Measurements from ENCODE around the gene MEIS2.

Gene MEIS2

GRCh38 chr15:36894075-36894474 lies 206.3 kb downstream of the MEIS2 start:
- DNase-seq (ENCODE audit: low spot score) = no peak

DNA sequence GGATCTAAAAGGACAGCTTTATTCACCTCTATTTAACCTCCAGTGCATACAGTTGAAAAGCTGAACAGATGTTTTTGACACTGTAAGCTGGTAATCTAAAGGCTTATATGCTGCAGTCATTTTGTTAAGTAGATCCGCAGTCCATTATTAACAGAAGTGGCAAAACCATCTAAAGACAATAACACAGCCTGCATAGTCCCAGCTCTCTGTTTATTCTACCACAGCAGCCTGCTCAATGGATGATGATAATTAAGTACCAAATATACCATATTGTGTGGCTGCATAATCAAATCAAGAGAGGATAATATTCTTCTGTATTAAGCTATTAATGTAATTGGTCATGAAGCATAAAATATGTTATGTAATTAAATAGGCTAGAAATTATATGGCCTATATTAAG lies 207.1 kb downstream of the MEIS2 start:
- DNase-seq (ENCODE audit: low spot score) = no peak

DNA sequence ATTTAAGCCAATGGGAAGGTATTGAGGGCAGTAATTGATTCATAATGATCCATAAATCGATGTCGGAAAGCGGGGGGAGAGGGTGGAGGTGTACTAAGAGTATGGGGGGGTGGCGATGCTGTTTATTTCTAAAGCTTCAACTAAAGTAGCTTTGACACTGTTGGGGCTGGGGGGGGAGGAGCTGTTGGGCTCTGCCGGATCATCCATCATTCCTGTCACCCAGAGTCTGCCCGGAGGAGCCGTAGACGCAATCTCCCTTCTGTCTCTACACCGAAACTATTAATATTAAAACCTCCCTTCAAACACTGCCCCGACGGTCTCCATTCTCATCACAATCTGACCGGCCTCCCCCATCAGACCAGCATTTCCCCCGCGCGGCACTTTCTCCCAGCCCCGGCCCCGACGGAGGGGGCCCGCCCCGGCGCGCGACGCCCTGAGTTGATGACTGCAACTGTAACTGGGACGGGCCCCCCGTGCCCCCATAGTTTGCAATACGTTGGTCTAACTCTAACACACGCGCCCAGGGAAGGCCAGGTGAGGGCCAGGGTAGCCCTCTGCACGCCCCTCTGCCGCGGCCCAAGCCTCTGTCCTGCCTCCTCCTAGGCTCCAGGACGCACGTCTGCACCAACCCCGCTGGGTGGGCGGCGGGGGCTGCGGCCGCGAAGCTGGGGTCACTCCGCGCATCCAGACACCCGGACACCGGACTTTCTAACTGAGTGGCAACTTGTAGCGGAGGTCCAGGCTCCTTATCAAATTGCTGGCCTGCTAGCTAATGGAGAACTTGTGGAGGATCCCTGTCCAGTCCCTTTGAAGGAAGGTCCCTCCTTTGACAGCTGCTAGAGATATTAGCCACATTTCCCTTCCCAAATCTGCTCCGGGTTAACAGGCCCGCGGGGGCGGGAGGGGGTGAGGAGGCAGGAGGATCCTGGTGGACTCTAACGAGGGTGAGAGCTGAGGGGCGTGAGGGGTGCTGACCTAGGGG lies 212.0 kb downstream of the MEIS2 start:
- DNase-seq (ENCODE audit: low spot score) = no peak

DNA sequence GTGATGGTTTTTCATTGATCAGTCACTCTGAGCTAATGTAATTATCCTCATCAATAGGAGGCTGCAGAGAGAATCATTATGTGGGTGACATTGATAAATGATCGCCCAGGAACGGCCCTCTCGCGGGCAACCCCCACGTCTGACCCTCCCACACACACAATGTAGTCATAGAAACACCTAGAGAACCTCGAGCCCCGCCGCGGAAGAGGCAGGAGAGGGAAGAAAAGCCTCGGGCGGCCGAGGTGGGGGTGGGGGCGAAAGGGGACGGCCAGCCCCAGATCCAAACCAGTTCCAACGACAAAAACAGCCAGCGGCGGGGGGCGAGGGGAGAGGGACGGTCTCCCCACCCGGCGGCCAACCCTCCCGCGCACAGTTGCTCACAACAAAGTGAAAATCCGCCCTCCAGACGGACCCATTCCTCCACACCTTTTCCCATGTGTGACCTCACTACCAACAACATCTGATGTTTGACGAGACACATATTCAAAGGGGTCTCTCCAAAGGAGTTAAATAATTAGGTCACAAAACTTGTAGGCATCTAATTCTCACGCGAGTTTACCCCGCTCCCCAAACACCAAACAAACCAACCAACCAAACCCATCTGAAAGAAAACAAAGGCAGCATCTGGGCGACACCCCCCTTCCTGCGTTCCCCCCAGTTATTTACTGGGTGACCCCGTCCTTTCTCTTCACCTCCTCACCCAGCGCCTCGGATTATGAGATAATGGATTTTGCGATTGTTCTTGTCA lies 213.0 kb downstream of the MEIS2 start:
- no peak for DNase-seq (ENCODE audit: low spot score)

DNA sequence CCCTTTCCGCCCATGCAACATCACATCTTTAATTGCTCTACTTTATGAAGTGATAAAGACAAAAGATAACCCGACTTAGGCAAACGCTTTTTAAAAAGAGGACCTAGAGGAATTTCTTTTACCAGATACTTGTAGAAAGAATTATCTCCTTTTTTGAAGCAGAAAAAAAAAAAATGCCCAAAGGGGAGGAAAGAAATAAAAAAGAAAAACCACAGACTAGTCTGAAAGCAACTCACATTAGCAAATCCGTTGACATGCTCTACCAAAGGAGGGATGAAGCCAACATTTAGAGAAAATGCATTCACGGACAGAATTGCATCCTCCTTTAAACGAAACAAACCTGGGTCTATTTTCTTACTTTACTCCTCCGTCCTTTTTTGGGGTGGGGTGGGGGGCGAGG lies 213.6 kb downstream of the MEIS2 start:
- no peak for DNase-seq (ENCODE audit: low spot score)

DNA sequence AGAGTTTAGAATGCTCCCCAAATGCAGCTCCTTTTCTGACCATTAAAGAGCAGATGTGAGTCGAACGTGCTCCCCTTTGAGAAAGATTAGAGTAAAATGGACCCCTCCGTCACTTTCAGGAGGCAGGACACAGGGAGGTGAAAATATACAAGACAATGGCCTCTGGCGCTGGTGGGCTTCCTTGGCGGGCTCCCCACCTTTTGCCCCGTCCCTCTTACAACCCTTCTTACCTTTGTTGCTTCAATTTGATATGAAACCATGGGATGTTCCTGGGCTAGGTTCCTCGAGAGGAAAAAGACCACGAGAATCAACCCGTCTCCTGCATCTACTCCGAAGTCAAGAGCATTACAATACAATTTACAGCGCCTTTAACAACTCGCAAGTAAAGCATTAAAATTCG lies 214.2 kb downstream of the MEIS2 start:
- no peak for DNase-seq (ENCODE audit: low spot score)

DNA sequence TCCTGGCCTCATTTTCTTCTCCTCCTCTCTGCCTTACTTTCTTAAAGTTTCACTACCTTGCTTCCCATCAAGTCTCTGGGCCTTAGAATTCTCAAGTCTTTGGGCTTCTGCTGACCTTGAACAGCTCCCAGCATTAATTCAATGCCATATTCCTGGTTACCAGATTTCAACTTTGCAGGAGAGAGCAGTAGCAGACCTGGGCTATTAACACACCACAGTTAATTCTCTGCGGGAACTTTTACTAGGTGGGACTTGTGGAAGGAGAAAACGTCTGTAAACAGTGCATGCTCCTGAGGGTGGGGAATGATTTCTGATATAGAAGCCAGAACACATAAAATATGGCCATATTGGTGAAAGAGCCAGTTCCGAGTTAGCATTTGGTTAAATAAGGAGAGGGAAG lies 214.6 kb downstream of the MEIS2 start:
- no peak for DNase-seq (ENCODE audit: low spot score)

GRCh38 chr15:36884936-36885635 lies 215.3 kb downstream of the MEIS2 start:
- DNase-seq (ENCODE audit: low spot score) = no peak

DNA sequence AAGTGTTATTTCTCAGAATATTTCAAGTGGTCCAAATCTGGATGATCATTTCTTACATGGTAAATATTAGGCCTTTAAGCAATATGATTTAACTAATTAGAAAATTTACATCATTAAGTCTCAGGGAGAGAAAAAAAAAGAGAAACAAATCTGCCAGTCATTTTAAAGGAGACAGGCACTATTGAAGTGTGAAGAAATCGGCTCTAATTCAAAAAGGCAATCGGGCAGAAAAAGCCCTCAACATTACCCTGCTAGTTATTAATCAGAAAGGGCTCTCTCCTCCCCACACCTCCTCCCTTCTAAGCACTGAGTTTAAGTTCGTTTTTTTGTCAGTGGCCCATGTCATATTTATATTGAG lies 215.9 kb downstream of the MEIS2 start:
- no peak for DNase-seq (ENCODE audit: low spot score)

DNA sequence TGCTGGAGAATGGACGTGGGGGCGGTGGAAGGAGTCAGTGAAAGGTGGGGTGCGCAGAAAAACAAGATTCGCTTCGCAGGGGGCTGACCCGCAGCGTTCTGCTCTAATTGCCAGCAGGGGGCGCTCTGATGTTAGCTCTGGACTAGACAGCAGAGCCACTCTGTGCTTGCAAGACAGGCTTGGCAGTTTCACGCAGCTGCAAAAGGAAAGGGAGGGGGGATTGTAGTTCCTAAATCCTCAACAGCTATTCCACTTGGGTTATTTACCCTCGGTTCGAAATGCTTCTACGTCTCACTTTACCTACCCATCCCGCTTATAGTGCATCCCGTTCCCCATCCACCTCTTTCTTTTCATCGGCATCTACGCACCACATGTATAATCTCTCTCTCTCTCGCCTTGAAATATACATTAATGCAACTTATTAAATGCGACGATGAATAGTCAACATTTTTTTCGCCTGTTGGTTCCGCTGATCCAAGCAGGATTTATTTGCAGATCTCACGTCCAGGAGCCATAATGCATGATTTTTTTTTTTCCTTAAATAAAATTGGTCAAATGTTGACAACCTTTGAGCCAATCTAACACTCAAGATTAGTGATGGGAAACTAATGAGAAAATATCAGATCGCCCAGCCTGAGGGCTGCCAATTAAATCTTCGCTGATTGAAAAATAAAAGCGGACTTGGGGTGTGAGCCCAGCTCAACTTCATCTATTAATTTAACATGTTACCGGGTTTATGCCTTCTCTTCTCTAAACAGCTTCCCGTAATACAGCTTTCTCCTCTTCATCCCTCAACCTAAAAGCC lies 216.4 kb downstream of the MEIS2 start:
- DNase-seq (ENCODE audit: low spot score) = peak; percentile 84

DNA sequence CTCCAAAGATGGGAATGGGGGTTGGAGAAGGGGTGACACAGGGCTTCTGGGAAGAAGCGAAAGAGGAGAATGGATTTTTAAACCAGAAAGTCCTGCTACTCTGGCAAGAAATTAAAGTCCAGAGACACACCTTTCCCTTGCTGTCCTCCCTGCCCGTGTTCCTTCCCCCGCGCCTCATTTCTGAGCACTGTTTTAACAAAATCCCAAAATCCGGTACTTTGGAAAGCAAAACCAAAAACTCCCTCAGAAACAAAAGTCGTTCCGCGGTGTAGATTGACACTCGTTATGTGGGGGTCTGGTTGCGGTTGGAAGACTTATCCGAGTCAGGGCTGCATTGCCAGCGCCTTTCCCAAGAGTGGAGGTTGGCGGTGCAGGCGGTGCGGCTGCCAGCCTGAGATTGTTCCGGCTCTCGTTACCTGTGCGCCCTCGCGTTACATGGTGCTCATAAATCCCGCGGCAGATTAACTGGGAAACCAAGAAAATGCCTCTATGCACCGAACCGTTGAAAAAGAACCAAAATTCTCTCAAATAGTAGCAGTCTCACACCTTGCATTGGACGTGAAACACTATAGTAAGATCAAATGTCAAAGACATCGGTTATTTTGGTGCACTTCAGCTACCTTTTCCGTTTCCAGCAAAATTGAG lies 217.7 kb downstream of the MEIS2 start:
- DNase-seq (ENCODE audit: low spot score) = peak; percentile 39

- DNase-seq (ENCODE audit: low spot score) = no peak
Observed at GRCh38 chr15:36882056-36882455, 218.3 kb downstream of the MEIS2 start.

DNA sequence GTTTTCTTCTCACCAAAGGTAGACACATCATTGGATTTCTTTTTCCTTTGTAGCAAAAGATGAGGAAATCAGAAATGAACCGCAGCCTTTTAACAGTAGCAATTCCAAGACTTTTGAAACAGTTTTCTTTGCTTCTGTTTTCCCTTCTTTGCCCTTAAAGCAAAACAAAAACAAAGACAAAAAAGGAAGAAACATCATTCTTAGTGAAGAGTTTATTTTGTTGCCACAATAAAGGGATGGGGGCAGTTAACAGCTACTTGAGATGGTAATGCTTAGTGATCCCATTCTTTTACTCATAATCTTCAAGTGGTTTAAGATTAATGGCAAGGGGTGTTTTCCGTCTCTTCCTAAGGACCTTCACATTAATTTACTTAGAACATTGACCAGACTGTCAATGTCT lies 218.8 kb downstream of the MEIS2 start:
- DNase-seq (ENCODE audit: low spot score) = no peak

- DNase-seq (ENCODE audit: low spot score) = no peak
Observed at GRCh38 chr15:36880913-36881460, 219.4 kb downstream of the MEIS2 start.

DNA sequence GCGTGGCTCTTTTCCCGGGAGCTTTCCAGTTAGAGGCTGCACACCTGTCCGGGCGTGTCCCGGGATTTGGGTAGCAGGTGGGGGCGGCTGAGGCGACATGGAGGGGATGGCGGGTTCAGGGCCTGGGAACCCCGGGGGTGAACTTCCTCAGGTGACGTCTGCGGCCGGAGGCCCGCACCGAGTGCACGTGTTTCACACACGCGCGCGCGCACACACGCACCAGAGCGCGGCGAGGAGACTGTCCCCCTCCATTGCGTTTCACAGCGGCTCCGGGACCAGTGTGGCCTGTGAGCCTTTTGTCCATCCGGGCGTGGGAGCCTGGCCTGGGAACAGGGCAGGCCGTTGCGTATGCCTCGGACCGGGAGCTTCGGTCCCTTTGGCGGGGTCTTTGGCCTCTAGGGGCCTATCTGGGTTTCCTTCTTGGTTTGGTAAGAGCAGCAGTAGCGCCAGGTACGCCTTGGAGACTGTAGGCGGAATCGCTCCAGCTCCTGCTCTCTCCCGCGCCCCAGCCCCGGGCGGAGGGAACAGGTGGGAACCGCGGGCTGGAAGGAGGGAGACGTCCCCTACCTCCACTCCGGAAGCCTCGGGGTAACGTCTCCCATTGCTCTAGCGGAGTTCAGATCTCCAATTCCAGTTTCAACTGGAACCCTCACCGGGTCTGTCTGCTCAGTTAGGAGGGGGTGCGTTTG lies 220.0 kb downstream of the MEIS2 start:
- no peak for DNase-seq (ENCODE audit: low spot score)

DNA sequence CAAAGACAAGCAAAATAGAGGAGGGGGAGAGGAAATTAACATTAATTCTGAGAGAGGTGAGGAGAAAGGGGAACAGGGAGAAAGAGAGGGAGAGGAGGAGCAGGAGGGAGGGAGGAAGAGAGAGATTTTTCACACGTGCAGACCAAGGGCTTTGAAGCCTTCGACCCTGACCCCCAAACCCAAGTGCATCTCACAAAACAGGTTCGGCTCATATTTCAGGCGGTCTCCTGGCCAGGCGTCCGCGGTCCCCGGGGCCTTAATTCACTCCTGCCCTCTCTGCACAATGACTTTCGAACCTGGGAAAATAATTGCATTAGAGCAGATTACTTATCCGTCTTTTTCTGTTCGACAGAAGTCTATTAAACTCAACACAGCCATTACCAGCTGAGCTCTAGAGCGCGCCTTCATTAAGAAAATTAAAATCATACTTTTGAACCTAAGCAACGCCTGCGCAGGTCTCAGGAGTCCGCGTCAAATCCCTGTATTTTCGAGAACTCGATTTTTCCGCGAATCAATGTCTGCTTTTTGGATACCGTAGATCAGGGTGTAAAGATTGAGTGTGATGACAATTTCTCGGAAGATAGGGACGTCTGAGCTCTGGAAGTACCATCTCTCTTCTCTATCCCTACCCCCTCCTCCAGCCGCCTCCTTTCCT lies 220.7 kb downstream of the MEIS2 start:
- DNase-seq (ENCODE audit: low spot score) = no peak

DNA sequence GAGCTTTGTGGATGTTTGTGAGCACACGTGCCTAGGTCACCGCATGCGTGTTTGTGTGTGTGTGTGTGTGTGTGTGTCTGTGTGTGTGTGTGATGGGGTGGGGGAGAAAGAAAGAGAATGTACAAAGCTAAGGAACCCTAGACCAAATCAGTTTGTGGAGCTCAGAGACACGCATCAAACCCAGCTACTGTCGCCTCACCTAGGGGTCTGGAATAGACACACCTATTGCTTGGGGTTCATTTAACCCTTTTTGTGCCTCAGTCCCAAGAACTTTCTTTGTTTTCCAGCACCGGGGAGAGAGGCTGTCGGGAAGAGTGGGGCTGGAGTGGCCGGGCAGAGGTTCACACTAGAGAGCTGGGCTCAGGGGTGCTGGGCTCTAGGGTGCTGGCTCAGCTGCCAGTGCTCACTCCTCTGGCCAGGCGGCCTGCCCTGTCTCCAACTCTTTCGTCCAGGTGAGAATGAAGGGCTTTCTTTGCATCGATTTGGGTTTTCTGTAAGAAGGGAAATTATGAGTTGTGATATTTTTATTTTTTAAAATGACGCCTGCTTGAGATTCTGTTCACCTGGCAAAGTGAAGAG lies 221.6 kb downstream of the MEIS2 start:
- DNase-seq (ENCODE audit: low spot score) = no peak

- no peak for DNase-seq (ENCODE audit: low spot score)
Observed at GRCh38 chr15:36877796-36878683, 222.3 kb downstream of the MEIS2 start.
